ENCODE data around the gene HYDIN.
"Not testable (repeated sequence)": the region's sequence is repeated elsewhere in the genome, so short reads cannot be mapped to it uniquely, and the experiment has no call there.

The HYDIN gene

GRCh38 chr16:70851299-70851698 is 379.2 kb downstream of the HYDIN start:
- DNase-seq (ENCODE audit: low spot score) = not testable (repeated sequence)

GRCh38 chr16:70823498-70824118 is 406.9 kb downstream of the HYDIN start:
- not testable (repeated sequence) for DNase-seq (ENCODE audit: low spot score)

- not testable (repeated sequence) for DNase-seq (ENCODE audit: low spot score)
Observed at GRCh38 chr16:70822734-70823133, 407.8 kb downstream of the HYDIN start.

GRCh38 chr16:70818088-70818487 is 412.4 kb downstream of the HYDIN start:
- not testable (repeated sequence) for DNase-seq (ENCODE audit: low spot score)

- DNase-seq (ENCODE audit: low spot score) = no peak
Observed at GRCh38 chr16:70809392-70810060, 421.0 kb downstream of the HYDIN start.

- DNase-seq (ENCODE audit: low spot score) = no peak
Observed at GRCh38 chr16:70808371-70808770, 422.2 kb downstream of the HYDIN start.

- DNase-seq (ENCODE audit: low spot score) = no peak
Observed at GRCh38 chr16:70805787-70806186, 424.7 kb downstream of the HYDIN start.

GRCh38 chr16:70805380-70805779 is 425.1 kb downstream of the HYDIN start:
- DNase-seq (ENCODE audit: low spot score) = no peak

GRCh38 chr16:70804734-70805169 is 425.8 kb downstream of the HYDIN start:
- DNase-seq (ENCODE audit: low spot score) = no peak

GRCh38 chr16:70804153-70804733 is 426.3 kb downstream of the HYDIN start:
- DNase-seq (ENCODE audit: low spot score) = peak; percentile 43

- no peak for DNase-seq (ENCODE audit: low spot score)
Observed at GRCh38 chr16:70803319-70803718, 427.2 kb downstream of the HYDIN start.

GRCh38 chr16:70801611-70802010 is 428.9 kb downstream of the HYDIN start:
- no peak for DNase-seq (ENCODE audit: low spot score)

GRCh38 chr16:70800781-70801480 is 429.6 kb downstream of the HYDIN start, which contains the start of gene VAC14:
Gene VAC14, minus strand, starts transcription at chr16:70801158. Its CDS starts 258 bp downstream, at chr16:70800900.
- DNase-seq (ENCODE audit: low spot score) = peak; percentile 96

- no peak for DNase-seq (ENCODE audit: low spot score)
Observed at GRCh38 chr16:70800311-70800710, 430.2 kb downstream of the HYDIN start.

GRCh38 chr16:70796301-70796700 is 434.2 kb downstream of the HYDIN start:
- DNase-seq (ENCODE audit: low spot score) = no peak

- DNase-seq (ENCODE audit: low spot score) = no peak
Observed at GRCh38 chr16:70795296-70795912, 435.1 kb downstream of the HYDIN start.

- no peak for DNase-seq (ENCODE audit: low spot score)
Observed at GRCh38 chr16:70793851-70794502, 436.5 kb downstream of the HYDIN start.

GRCh38 chr16:70790815-70791214 is 439.7 kb downstream of the HYDIN start:
- DNase-seq (ENCODE audit: low spot score) = no peak

- no peak for DNase-seq (ENCODE audit: low spot score)
Observed at GRCh38 chr16:70789595-70790447, 440.7 kb downstream of the HYDIN start.
